ENCODE results near the gene SPSB2.
A peak's percentile ranks its signal among the peaks of the same experiment; 100 is the strongest.

- TF ChIP-seq, protein P1, sequence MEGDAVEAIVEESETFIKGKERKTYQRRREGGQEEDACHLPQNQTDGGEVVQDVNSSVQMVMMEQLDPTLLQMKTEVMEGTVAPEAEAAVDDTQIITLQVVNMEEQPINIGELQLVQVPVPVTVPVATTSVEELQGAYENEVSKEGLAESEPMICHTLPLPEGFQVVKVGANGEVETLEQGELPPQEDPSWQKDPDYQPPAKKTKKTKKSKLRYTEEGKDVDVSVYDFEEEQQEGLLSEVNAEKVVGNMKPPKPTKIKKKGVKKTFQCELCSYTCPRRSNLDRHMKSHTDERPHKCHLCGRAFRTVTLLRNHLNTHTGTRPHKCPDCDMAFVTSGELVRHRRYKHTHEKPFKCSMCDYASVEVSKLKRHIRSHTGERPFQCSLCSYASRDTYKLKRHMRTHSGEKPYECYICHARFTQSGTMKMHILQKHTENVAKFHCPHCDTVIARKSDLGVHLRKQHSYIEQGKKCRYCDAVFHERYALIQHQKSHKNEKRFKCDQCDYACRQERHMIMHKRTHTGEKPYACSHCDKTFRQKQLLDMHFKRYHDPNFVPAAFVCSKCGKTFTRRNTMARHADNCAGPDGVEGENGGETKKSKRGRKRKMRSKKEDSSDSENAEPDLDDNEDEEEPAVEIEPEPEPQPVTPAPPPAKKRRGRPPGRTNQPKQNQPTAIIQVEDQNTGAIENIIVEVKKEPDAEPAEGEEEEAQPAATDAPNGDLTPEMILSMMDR (IDR thresholded peaks at IDR 0.05; ENCODE audit: low read depth, low read length): peak; percentile 82
- TF ChIP-seq EZH2phosphoT487 (IDR thresholded peaks at IDR 0.05; ENCODE audit: low read depth): no peak
Measured at GRCh38 chr12:6825398-6826124, 47.5 kb downstream of the SPSB2 start.
